GF-D8 (cell line): ENCODE measurements around the gene GALNT3.

Source experiments
- DNase-seq: peaks from one replicate; lab custom pipeline; 2025; lab: John Stamatoyannopoulos, UW

GALNT3 gene

GRCh38 chr2:165725421-165725820 is 68.6 kb downstream of the GALNT3 start:
- DNase-seq: no peak

GRCh38 chr2:165720511-165720910 is 73.5 kb downstream of the GALNT3 start:
- DNase-seq: no peak

GRCh38 chr2:165718610-165719210 is 75.3 kb downstream of the GALNT3 start:
- no peak for DNase-seq

- DNase-seq: no peak
Measured at GRCh38 chr2:165716091-165716490, 78.0 kb downstream of the GALNT3 start.

- DNase-seq: no peak
Measured at GRCh38 chr2:165706960-165707487, 87.0 kb downstream of the GALNT3 start.

GRCh38 chr2:165701147-165701546 is 92.9 kb downstream of the GALNT3 start:
- DNase-seq: no peak

GRCh38 chr2:165700531-165700930 is 93.5 kb downstream of the GALNT3 start:
- DNase-seq: no peak

- DNase-seq: no peak
Measured at GRCh38 chr2:165699946-165700345, 94.1 kb downstream of the GALNT3 start.

- DNase-seq: no peak
Measured at GRCh38 chr2:165698444-165698884, 95.6 kb downstream of the GALNT3 start.

- DNase-seq: no peak
Measured at GRCh38 chr2:165697748-165698443, 96.2 kb downstream of the GALNT3 start.
